SKM-1 (cell line): ENCODE results near the gene SGPL1.

Experiments
- DNase-seq: peaks from one replicate; lab custom pipeline; 2025; ENCODE audit not compliant: unreplicated experiment; lab: John Stamatoyannopoulos, UW

SGPL1 gene

GRCh38 chr10:70807556-70807955 lies 8.2 kb upstream of the SGPL1 start:
- no peak for DNase-seq

DNA sequence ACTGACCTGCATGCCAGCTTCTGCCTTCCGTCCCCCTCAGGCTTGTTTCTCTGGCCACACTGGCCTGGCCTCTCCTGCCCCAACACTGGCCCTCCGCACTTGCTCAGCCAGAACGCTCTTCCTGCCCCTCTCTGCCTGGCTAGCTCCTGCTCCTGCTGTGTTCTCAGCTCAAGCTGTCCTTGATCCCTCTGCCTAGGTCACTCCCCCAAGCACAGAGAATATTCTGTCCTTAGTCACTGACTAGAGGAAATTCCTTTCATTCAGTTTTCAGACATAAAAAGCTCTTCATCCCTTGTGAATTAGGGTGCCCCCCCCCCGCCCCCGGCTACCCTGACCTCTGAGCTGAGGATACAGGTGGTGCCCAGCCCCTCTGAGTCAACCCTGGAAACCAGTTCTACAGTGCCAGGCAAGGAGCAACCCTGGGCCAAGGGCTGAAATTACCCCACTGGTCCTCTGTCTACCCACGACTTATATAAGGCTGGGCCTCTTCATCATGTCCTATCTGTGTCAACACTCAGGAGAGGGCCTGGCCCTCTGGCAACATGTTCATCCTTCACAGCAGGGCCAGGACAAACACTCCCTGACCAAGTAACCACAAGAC lies 6.6 kb upstream of the SGPL1 start:
- no peak for DNase-seq

DNA sequence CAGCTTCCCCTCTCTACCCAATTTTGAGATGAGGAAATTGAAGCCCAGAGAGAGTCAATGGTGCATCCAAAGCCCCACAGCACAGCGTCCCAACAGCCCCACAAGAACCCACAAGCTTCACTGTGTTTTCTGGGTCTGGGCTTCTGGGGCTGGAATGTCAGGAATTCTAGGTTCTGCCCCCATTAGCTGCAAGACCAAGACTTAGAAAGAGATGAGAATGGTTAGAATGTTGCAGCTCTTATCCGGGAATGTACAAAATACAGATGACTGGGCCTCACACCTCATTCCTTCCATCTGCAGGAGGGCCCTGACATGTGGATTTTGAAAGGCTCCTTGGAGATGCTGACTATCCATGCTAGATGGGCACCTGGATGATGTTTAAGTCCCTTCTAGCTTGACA lies 6.0 kb upstream of the SGPL1 start:
- DNase-seq, result no peak

GRCh38 chr10:70810967-70811366 lies 4.8 kb upstream of the SGPL1 start:
- no peak for DNase-seq

GRCh38 chr10:70811881-70812280 lies 3.9 kb upstream of the SGPL1 start:
- DNase-seq, result no peak

- DNase-seq, result no peak
These were observed 2.9 kb upstream of the SGPL1 start for GRCh38 chr10:70812814-70813213.

- no peak for DNase-seq
These were observed 1.6 kb upstream of the SGPL1 start for GRCh38 chr10:70814126-70814525.

- peak; percentile 10 for DNase-seq
These were observed 609 bp downstream of the SGPL1 start for GRCh38 chr10:70816220-70816894.

DNA sequence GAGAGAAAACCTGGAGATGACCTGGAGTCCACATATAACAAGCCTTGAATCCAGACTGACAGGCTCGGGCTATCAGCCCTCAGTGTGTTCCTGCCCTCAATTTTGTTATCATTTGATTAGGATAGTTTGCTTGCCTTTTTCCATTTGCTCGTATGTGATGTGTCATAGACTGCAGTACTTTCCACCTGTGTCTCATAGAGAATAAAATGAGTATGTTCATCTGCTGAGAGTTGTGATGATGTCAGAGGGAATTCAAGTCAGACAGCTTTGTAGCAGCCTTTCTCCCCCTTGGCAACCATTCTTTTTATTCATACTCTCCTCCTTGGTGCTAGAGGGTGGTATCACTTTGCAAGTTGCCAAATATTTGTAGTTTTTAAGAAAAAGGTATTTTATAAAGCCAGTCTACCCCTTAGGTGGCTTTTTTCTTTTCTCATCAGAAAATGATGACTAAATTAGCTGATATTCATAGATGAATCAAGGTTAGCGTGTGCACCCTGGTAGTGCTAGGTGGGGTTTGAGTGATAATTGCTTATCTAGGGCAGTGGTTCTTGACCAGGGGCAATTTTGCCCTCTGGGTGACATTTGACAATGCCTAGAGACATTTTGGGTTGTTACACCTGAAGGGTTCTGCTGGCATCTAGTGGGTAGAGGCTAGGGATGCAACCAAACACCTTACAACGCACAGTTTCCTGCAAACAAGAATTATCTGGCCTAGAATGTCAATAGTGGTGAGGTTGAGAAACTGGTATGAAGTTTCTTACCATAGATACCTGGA lies 5.4 kb downstream of the SGPL1 start:
- no peak for DNase-seq

- DNase-seq, result no peak
These were observed 6.5 kb downstream of the SGPL1 start for GRCh38 chr10:70822076-70822820.

- no peak for DNase-seq
These were observed 11.5 kb downstream of the SGPL1 start for GRCh38 chr10:70827086-70827757.

DNA sequence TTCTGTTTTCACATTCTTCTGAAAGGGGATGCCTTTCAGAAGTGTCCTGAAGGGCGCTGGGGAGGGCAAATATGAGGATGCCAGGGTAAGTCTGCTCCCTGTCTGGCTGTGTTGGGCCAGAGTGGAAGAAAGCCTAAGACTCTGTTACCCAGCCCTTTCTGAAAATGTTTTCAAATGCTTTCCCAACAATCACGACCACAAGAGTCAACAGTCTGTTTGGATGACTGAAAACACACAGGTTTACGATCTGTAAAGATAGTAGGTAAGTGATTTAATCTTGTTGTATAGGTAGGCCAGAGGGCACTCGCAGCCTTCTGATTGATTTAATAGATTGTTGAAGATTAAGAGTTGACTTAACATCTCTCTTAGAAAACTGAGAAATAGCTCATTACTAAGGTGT lies 13.2 kb downstream of the SGPL1 start:
- no peak for DNase-seq

DNA sequence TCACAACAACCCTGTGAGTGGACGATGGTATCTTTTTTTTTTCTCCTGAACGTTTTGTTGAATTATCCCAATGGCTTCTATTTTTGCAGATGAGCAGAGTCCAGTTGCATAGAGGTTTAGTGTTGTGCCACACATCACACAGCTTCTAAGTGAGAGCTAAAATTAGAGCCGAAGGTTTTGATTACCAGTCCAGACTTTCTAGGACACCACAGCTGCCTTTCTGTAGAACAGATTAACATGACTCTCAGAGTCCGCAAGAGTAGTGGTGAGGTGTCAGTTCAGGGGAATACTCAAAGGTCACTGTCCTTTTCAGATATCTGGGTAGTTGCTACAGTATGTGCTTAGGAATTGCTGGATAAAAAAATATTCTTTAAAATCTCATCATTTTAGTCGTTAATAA lies 13.8 kb downstream of the SGPL1 start:
- no peak for DNase-seq

- no peak for DNase-seq
These were observed 14.4 kb downstream of the SGPL1 start for GRCh38 chr10:70830164-70830563.

DNA sequence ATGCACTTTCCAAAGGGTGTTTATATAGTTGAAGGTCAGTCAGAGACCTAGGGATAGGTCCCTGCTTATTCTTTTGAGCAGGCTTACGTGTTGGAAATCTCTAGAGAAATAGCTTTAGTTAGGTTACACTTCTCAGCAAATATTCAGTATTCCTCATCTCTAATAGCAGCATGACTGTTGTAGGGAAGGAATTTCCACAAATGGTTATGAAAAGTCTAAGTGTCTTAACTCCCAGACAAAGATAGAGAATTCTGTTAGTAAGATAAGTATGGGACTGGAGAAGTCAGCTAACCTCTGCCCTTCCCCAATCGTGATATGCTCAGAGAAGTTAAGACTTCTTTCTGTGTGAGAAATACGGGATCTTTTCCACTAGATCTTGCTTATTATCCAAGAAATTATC lies 16.5 kb downstream of the SGPL1 start:
- no peak for DNase-seq

GRCh38 chr10:70832852-70833528 lies 17.2 kb downstream of the SGPL1 start:
- peak; percentile 21 for DNase-seq

- DNase-seq, result no peak
These were observed 17.9 kb downstream of the SGPL1 start for GRCh38 chr10:70833601-70834000.

GRCh38 chr10:70834021-70834420 lies 18.3 kb downstream of the SGPL1 start:
- no peak for DNase-seq

GRCh38 chr10:70834441-70835151 lies 18.8 kb downstream of the SGPL1 start:
- DNase-seq, result peak; percentile 12

- DNase-seq, result no peak
These were observed 20.6 kb downstream of the SGPL1 start for GRCh38 chr10:70836319-70836718.
